Fibroblast of skin of abdomen (primary cell): Measurements from ENCODE around the gene PSMD4.
"Not testable (repeated sequence)": the region's sequence is repeated elsewhere in the genome, so short reads cannot be mapped to it uniquely, and the experiment has no call there.

Experiments used
- DNase-seq: peaks from one replicate; pipeline ENCODE4 v3.0.0-alpha.2; 2013

Gene PSMD4

GRCh38 chr1:151273924-151274466 lies 19.5 kb downstream of the PSMD4 start:
- DNase-seq: no peak

GRCh38 chr1:151275341-151275740 lies 20.8 kb downstream of the PSMD4 start:
- not testable (repeated sequence) for DNase-seq

GRCh38 chr1:151277249-151277648 lies 22.7 kb downstream of the PSMD4 start:
- no peak for DNase-seq

GRCh38 chr1:151281225-151281968 lies 26.9 kb downstream of the PSMD4 start:
- peak; percentile 99 for DNase-seq

- DNase-seq: peak; percentile 100
These were observed 27.7 kb downstream of the PSMD4 start, which contains the start of gene ZNF687 for GRCh38 chr1:151281969-151282882. TSS of gene ZNF687 (plus strand) at chr1:151282299. CDS start at chr1:151286292, 3,993 bp downstream.

- no peak for DNase-seq
These were observed 28.6 kb downstream of the PSMD4 start for GRCh38 chr1:151282883-151283725.

- DNase-seq: no peak
These were observed 29.6 kb downstream of the PSMD4 start for GRCh38 chr1:151284013-151284577.

GRCh38 chr1:151286619-151287340 lies 32.2 kb downstream of the PSMD4 start:
- no peak for DNase-seq

GRCh38 chr1:151287341-151287699 lies 32.8 kb downstream of the PSMD4 start:
- no peak for DNase-seq

GRCh38 chr1:151287767-151288500 lies 33.4 kb downstream of the PSMD4 start:
- DNase-seq: no peak

- no peak for DNase-seq
These were observed 34.0 kb downstream of the PSMD4 start for GRCh38 chr1:151288502-151288901.

- DNase-seq: no peak
These were observed 34.8 kb downstream of the PSMD4 start for GRCh38 chr1:151289080-151289935.

- no peak for DNase-seq
These were observed 35.6 kb downstream of the PSMD4 start for GRCh38 chr1:151289991-151290708.

GRCh38 chr1:151290709-151291303 lies 36.3 kb downstream of the PSMD4 start:
- no peak for DNase-seq

GRCh38 chr1:151292207-151293030 lies 37.9 kb downstream of the PSMD4 start:
- no peak for DNase-seq

GRCh38 chr1:151293093-151293492 lies 38.6 kb downstream of the PSMD4 start:
- no peak for DNase-seq

- DNase-seq: no peak
These were observed 40.4 kb downstream of the PSMD4 start for GRCh38 chr1:151294742-151295462.
